ENCODE results near the gene FAM120AOS. TPM values are rescaled to one million over a fixed set of nuclear protein-coding genes. Genes with fewer than 3 reads are reported as not detected.

Gene FAM120AOS
- total RNA-seq, 1 experiment from 2014 or later: 27.8 TPM

GRCh38 chr9:93468763-93469456, 15.5 kb upstream of the FAM120AOS start:
- Histone ChIP-seq H3F3A (ENCODE audit: insufficient read depth, low read depth) (peaks cover 23% of the 10 kb centered on the region), H3K36me3 (ENCODE audit: low read depth) (peaks cover 20% of the 10 kb centered on the region), H3K4me1 (replicated peaks; ENCODE audit: insufficient read depth) (peaks cover 35% of the 10 kb centered on the region), H3K9me3 (ENCODE audit: insufficient read depth, low read depth) (no peaks in the 10 kb centered on the region), H3K4me2 (no peak overlapping the region), H3K9me2 (ENCODE audit: insufficient read depth) (no peaks in the 10 kb centered on the region), H2AFZ (no peak overlapping the region), H3K79me2 (ENCODE audit: low read depth) (peaks cover 96% of the 10 kb centered on the region), H3K27me3 (ENCODE audit: insufficient read depth, low read depth) (no peaks in the 10 kb centered on the region), H3K27ac (no peak overlapping the region), H4K20me1 (ENCODE audit: insufficient read depth) (peaks cover 5% of the 10 kb centered on the region; the same call in 1 of the 2 replicates), H3K4me3 (no peak overlapping the region)
- no peak for DNase-seq
- POLR2A ChIA-PET (ENCODE audit: unreplicated experiment): interaction anchor here (0.7 kb wide), 1 partner anchor 15 kb away, joined by 6 read pairs; no protein-coding TSS in a partner anchor
- intact Hi-C loops (cut with micrococcal nuclease; ENCODE audit: unreplicated experiment): no loop called here
- BruUV-seq (replicated peaks): no TSS peak
- CTCF ChIA-PET: no interaction called here
- no peak for TF ChIP-seq CTCF (conservative IDR thresholded peaks at IDR 0.05)
- TF ChIP-seq EZH2 (IDR thresholded peaks at IDR 0.05; ENCODE audit: low read depth): no peak

DNA sequence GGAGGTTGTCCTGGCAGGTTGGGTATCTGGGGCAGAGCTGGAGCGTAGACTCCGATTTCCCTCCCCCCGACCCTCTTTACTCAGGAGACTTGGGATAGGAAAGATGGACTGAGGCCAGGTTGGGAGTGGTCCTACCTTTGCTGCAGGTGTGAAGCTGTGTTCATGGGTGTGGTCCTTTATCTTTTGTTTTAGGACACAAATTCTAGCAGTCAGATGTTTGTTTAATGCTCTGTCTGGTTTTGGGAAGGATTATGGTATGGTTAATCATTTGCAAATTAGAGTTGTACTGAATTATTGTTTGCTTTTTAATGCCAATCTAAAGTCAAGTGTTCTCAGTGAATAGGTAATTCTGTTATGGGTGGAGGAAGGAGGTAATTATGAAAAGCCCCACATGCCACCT, 14.1 kb upstream of the FAM120AOS start:
- intact Hi-C loops (cut with micrococcal nuclease; ENCODE audit: unreplicated experiment): no loop called here
- ChIA-PET POLR2A (ENCODE audit: unreplicated experiment) (interaction anchor here (0.7 kb wide), 1 partner anchor 1138 kb away, joined by 3 read pairs; no protein-coding TSS in a partner anchor), CTCF (no interaction called here)
- Histone ChIP-seq H3F3A (ENCODE audit: insufficient read depth, low read depth) (peaks cover 9% of the 10 kb centered on the region), H4K20me1 (ENCODE audit: insufficient read depth) (peaks cover 5% of the 10 kb centered on the region; the same call in 1 of the 2 replicates), H3K9me2 (ENCODE audit: insufficient read depth) (no peaks in the 10 kb centered on the region), H3K4me3 (no peak overlapping the region), H3K4me1 (replicated peaks; ENCODE audit: insufficient read depth) (peaks cover 21% of the 10 kb centered on the region), H3K79me2 (ENCODE audit: low read depth) (peaks cover 100% of the 10 kb centered on the region), H3K4me2 (peak overlapping the region; percentile 8; the same call in 1 of the 2 replicates), H3K9me3 (ENCODE audit: insufficient read depth, low read depth) (no peaks in the 10 kb centered on the region), H3K27ac (peak overlapping the region; percentile 9; the same call in 1 of the 2 replicates), H3K36me3 (ENCODE audit: low read depth) (peaks cover 21% of the 10 kb centered on the region), H2AFZ (no peak overlapping the region), H3K27me3 (ENCODE audit: insufficient read depth, low read depth) (no peaks in the 10 kb centered on the region)
- no TSS peak for BruUV-seq (replicated peaks)
- DNase-seq: no peak
- TF ChIP-seq CTCF (conservative IDR thresholded peaks at IDR 0.05) (no peak), EZH2 (IDR thresholded peaks at IDR 0.05; ENCODE audit: low read depth) (no peak)

- Histone ChIP-seq H3K27me3 (ENCODE audit: insufficient read depth, low read depth) (no peaks in the 10 kb centered on the region), H3F3A (ENCODE audit: insufficient read depth, low read depth) (peaks cover 4% of the 10 kb centered on the region; the same call in 1 of the 2 replicates), H3K36me3 (ENCODE audit: low read depth) (peaks cover 17% of the 10 kb centered on the region), H3K4me1 (replicated peaks; ENCODE audit: insufficient read depth) (peaks cover 17% of the 10 kb centered on the region; the same call in 1 of the 2 replicates), H3K9me3 (ENCODE audit: insufficient read depth, low read depth) (no peaks in the 10 kb centered on the region), H3K9me2 (ENCODE audit: insufficient read depth) (no peaks in the 10 kb centered on the region), H4K20me1 (ENCODE audit: insufficient read depth) (peaks cover 5% of the 10 kb centered on the region; the same call in 1 of the 2 replicates), H3K4me3 (no peak overlapping the region), H3K79me2 (ENCODE audit: low read depth) (peaks cover 100% of the 10 kb centered on the region), H3K27ac (peak overlapping the region; percentile 13; the same call in 1 of the 2 replicates), H2AFZ (no peak overlapping the region), H3K4me2 (peak overlapping the region; percentile 8; the same call in 1 of the 2 replicates)
- POLR2A ChIA-PET (ENCODE audit: unreplicated experiment): no interaction called here
- TF ChIP-seq EZH2 (IDR thresholded peaks at IDR 0.05; ENCODE audit: low read depth) (no peak), CTCF (conservative IDR thresholded peaks at IDR 0.05) (no peak)
- BruUV-seq (replicated peaks): no TSS peak
- DNase-seq: no peak
- CTCF ChIA-PET: no interaction called here
- intact Hi-C loops (cut with micrococcal nuclease; ENCODE audit: unreplicated experiment): no loop called here
These were observed 13.7 kb upstream of the FAM120AOS start for GRCh38 chr9:93467062-93467416.
